Bronchial epithelial cell (primary cell): Measurements from ENCODE around the gene RCOR2. TPM values are rescaled to one million over a fixed set of nuclear protein-coding genes. Genes with fewer than 3 reads are reported as not detected.
A peak's percentile ranks its signal among the peaks of the same experiment; 100 is the strongest.
"Not testable (repeated sequence)": the region's sequence is repeated elsewhere in the genome, so short reads cannot be mapped to it uniquely, and the experiment has no call there.

Source experiments
- DNase-seq: peaks from one replicate; pipeline ENCODE4 v3.0.0-alpha.2; 2010; ENCODE audit warnings: low read depth
- FAIRE-seq: peaks from 2 replicates; lab custom pipeline; 2011; peaks lifted over from hg19 to GRCh38; lab: Jason Lieb, UNC
- H3K27me3 ChIP-seq: 2 replicates; pipeline ENCODE4 v1.5.1; 2011; ENCODE audit warnings: low read length; ENCODE audit not compliant: control insufficient read depth, insufficient read depth
- H3K36me3 ChIP-seq: 2 replicates; pipeline ENCODE4 v1.5.1; 2011; ENCODE audit warnings: low read length; ENCODE audit not compliant: control insufficient read depth, insufficient read depth
- H3K4me3 ChIP-seq: 2 replicates; pipeline ENCODE4 v1.5.1; 2011; ENCODE audit warnings: mild to moderate bottlenecking, low read depth, low read length, control low read depth
- CTCF ChIP-seq: IDR thresholded peaks from 2 replicates; pipeline ENCODE4 v1.5.1; 2011; ENCODE audit warnings: mild to moderate bottlenecking, moderate library complexity, low read length, control low read depth, inconsistent platforms; ENCODE audit not compliant: insufficient read depth, severe bottlenecking
- total RNA-seq: library from RNA; depleted of rRNA; stranded (reverse); fragments of >200 nt; gene quantifications from 2 replicates; pipeline ENCODE4 v1.2.1, GENCODE V29; 2014

RCOR2 gene
- total RNA-seq = 1.2 and 2.4 TPM in 2 replicates

DNA sequence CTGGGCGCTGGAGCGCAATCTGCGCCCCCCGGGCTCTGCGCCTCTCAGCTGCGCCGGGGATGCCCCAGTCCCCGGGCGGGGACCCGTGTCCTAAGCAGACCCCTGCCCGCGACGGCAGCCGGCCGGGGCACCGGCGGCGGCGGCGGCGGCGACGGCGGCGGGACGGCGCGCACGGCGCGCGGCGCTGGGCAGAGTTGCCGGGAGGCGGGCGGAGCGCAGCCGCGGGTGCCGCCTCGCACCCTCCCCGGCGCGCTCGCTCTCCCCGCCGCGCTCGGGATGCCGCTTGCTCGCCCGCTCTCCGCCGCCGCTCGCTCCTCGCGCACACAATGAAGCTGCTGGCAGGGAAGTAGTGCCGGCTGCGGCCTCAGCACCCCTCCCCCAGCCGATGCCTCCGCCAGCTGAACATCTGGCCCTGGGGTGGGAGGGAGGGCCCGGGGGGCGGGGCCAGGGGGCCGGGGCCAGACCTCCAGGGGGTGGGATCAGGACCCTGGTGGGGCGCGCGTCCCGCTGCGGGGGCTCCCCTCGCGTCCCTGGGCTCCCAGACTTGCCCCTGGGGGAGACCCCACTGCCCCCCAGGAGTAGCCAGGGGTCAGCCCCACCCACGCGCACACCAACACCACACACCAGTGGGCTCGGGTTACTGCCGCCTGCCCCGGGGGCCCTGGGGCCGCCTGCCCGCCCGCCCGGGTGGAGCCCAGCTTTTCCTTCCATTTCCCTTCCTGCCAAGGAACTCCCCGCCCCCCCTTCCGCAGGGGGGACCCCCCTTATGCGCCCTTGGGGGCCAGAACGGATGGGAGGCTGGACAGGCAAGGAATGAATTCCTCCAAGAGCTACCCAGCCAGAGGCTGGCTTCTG is at the start of gene RCOR2:
Gene RCOR2, minus strand, starts transcription at position 328 of the 855 bp plus-strand sequence. CDS start 708 bp downstream, outside the sequence.
- no peaks in the 10 kb centered on the region for H3K27me3 ChIP-seq
- no peak for TF ChIP-seq CTCF
- H3K4me3 ChIP-seq = peak within 1 kb of the TSS; percentile 46
- FAIRE-seq (no peak), DNase-seq (peak; percentile 37)
- no peaks in the 10 kb centered on the region for H3K36me3 ChIP-seq

DNA sequence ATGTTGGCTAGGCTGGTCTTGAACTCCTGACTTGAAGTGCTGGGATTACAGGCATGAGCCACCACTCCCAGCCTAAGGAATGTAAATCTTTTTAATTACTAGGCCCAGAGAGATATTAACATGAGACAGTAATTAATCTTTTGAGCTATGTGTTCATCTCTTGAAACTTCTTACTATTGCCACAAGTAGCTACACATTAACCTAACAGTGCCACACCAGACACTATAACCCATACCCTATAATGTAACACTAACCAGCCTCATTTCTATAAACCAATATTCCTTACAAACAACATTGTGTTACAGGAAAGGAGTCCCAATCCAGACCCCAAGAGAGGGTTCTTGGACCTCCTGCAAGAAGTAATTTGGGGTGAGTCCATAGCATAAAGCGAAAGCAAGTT is 49.5 kb upstream of the RCOR2 start:
- no peaks in the 10 kb centered on the region for H3K36me3 ChIP-seq
- no peak for FAIRE-seq
- no peaks in the 10 kb centered on the region for H3K27me3 ChIP-seq
- no peak for DNase-seq
- no peak overlapping the region for H3K4me3 ChIP-seq
- TF ChIP-seq CTCF = no peak

DNA sequence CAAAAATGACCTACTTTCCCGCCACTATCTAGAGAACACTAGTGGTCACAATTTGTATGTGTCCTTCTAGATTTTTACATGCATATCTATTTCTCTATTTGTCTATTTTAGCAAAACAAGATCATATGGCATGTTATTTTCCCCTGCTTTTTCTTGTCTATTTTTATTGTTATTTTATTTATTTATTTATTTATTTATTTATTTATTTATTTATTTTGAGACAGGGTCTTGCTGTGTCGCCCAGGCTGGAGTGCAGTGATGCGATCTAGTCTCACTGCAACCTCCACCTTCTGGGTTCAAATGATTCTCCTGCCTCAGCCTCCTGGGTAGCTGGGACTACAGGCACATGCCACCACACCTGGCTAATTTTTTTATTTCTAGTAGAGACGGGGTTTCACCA is 46.9 kb upstream of the RCOR2 start:
- H3K4me3 ChIP-seq, H3K36me3 ChIP-seq, FAIRE-seq, H3K27me3 ChIP-seq, DNase-seq: not testable (repeated sequence)

DNA sequence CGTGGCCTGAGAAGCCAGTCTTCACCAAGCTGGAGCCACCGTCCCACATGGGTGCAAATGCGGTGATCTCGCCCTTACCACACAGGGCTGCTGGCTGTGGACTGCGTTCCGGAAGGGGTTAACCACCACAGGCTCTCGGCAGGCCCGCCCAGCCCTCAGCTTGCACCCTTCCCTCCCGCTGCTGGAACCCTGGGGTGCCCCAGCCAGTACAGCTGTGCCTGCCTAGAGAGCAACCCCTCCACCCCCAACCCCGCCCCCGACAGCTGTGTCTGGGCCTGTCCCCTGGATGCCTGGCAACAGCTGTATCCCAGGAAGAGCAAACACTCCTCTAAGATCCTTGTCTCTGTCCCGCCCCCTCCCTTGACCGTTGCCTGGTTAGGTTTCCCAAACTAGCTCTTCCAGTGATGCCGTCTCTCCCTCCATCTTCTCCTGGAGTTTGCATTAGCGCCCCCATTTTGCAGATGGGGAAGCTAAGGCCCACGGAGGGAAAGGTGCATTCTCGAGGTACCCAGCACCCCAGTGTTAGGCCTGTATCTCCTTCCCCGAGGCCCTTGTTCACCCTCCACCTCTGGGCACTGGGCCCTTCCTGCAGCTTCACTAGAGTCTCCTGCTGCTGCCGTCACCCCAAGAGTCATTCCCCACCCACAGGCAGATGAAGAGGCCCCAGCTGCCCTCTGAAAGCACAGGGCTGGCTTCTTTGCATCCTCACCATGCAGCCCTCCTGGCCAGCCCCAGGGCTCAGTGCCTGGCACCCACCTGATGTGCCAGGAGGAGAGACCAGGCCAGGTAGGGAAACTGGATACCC is 44.8 kb upstream of the RCOR2 start:
- H3K36me3 ChIP-seq = no peaks in the 10 kb centered on the region
- no peaks in the 10 kb centered on the region for H3K27me3 ChIP-seq
- H3K4me3 ChIP-seq = no peak overlapping the region
- FAIRE-seq (no peak), DNase-seq (peak; percentile 78)
- no peak for TF ChIP-seq CTCF

DNA sequence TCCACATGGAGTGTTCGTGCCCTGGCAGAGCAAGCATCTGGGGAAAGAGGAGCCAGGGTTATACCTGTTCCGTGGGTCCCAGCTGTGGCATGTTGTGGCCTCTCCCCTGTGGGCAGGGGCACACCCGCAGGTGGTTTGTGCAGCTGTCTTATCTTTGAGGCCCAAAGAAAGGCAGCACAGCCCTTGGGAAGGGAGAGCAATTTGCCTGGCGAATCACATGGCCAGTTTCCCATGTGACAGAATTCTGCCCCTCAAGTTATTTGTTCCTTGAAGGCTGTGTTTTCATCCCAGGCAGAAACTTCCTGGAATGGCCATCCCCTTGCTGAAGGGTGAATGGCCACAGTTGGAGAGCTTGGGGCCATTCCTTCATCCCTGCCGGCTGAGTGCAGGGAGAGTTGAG is 41.0 kb upstream of the RCOR2 start:
- no peak for TF ChIP-seq CTCF
- H3K4me3 ChIP-seq = no peak overlapping the region
- DNase-seq (no peak), FAIRE-seq (no peak)
- H3K36me3 ChIP-seq = peaks cover 3% of the 10 kb centered on the region
- H3K27me3 ChIP-seq = no peaks in the 10 kb centered on the region

DNA sequence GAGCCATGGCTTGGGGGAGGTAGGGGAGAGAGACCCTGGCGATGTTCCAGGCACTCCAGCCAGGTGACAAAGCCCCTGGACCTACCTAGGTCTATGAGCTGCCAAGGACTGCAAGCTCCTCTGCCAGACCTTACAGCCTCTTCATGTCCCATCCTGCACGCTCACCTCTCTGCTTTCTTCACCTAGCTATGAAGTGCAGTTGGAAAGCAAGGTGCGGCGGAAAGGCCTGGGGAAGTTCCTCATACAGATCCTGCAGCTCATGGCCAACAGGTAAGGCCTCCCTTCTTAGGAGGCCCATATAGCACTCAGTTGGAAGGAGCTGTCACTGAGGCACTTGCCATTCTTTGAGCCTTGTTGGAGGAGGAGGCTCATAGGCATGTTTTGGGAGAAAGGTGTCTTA is 35.6 kb upstream of the RCOR2 start:
- Histone ChIP-seq H3K4me3 (no peak overlapping the region), H3K36me3 (peaks cover 3% of the 10 kb centered on the region), H3K27me3 (no peaks in the 10 kb centered on the region)
- no peak for DNase-seq
- no peak for FAIRE-seq
- TF ChIP-seq CTCF = no peak
